HTERT RPE-1 (cell line): Measurements from ENCODE around the gene KCNG2.

ENCODE experiments used
- in situ Hi-C: fragments of 300-500 bp; cut with MboI; formaldehyde crosslinking; loops from 4 replicates; pipeline ENCODE4 v1.14.3; 2020; ENCODE audit warnings: low sequenced_read_pairs

KCNG2 gene

GRCh38 chr18:79903071-79903635 lies 105.4 kb downstream of the KCNG2 start:
- in situ Hi-C loops = no loop called here

- in situ Hi-C loops = no loop called here
These were observed 106.1 kb downstream of the KCNG2 start for GRCh38 chr18:79903787-79904356.

GRCh38 chr18:79904357-79905147 lies 106.8 kb downstream of the KCNG2 start:
- in situ Hi-C loops = no loop called here

GRCh38 chr18:79905389-79905911 lies 107.7 kb downstream of the KCNG2 start:
- in situ Hi-C loops = no loop called here

GRCh38 chr18:79905993-79906392 lies 108.3 kb downstream of the KCNG2 start:
- in situ Hi-C loops = no loop called here

- in situ Hi-C loops = no loop called here
These were observed 109.0 kb downstream of the KCNG2 start for GRCh38 chr18:79906706-79907105.

GRCh38 chr18:79910563-79911343 lies 113.0 kb downstream of the KCNG2 start:
- in situ Hi-C loops = no loop called here

- in situ Hi-C loops = no loop called here
These were observed 113.9 kb downstream of the KCNG2 start for GRCh38 chr18:79911344-79912270.

- in situ Hi-C loops = no loop called here
These were observed 114.8 kb downstream of the KCNG2 start for GRCh38 chr18:79912409-79912991.

GRCh38 chr18:79912994-79913831 lies 115.5 kb downstream of the KCNG2 start:
- in situ Hi-C loops = no loop called here

GRCh38 chr18:79914614-79915160 lies 116.9 kb downstream of the KCNG2 start:
- in situ Hi-C loops = no loop called here

GRCh38 chr18:79915161-79916127 lies 117.7 kb downstream of the KCNG2 start:
- in situ Hi-C loops = no loop called here

GRCh38 chr18:79916128-79916494 lies 118.4 kb downstream of the KCNG2 start:
- in situ Hi-C loops = no loop called here

GRCh38 chr18:79916546-79917168 lies 118.9 kb downstream of the KCNG2 start:
- in situ Hi-C loops = no loop called here

GRCh38 chr18:79917169-79917852 lies 119.6 kb downstream of the KCNG2 start:
- in situ Hi-C loops = no loop called here

- in situ Hi-C loops = no loop called here
These were observed 120.3 kb downstream of the KCNG2 start for GRCh38 chr18:79917853-79918614.
